Ovary (tissue), 3 donors: ENCODE results near the gene LYRM4.

Experiments used
- CTCF ChIP-seq, 3 donors: fragments of 450-650 bp in 2 of 3; fragments of 200-600 bp in 1 of 3; IDR thresholded peaks; one replicate each; pipeline versions ENCODE4 v1.5.1 to v1.8.0; 2016 to 2022; ENCODE audit warnings: antibody characterized with exemption in 3 of 3, mild to moderate bottlenecking in 1 of 3
- EP300 ChIP-seq: sonication (generic); formaldehyde crosslinking; IDR thresholded peaks from one replicate; pipeline ENCODE4 v1.6.1; 2017; ENCODE audit warnings: antibody characterized with exemption
- POLR2A ChIP-seq: fragments of 450-650 bp; IDR thresholded peaks from one replicate; pipeline ENCODE4 v1.6.1; 2017; ENCODE audit warnings: antibody characterized with exemption, mild to moderate bottlenecking, moderate library complexity
- donor health status: DM: no; HTN: no; CAD: no.

DNA sequence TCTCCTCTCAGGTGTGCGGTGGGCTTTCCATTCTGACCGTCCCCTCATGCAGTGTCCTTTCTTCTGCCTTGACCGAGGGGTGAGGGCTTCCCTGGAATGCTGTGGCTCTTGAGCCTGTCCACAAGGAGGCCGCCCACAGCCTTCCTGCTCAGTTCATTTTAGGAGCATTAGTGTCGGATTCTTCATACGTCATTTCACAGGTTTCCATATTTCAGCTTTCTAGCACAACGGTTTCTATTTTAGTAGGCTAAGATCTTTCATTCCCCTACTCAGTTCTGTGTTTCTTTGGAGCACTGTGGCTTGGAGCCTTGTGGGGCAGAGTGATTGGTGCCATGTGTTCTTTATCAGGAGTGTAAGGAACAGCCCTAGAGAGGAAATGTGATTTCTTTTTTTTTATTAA is 170.1 kb downstream of the LYRM4 start:
- TF ChIP-seq CTCF (IDR thresholded peaks at IDR 0.05) (no peak), EP300 (no peak), POLR2A (no peak)
